C4-2B (cell line): ENCODE measurements around the gene ITIH4.

ENCODE experiments used
- CTCF ChIP-seq: fragments of 450-650 bp; conservative IDR thresholded peaks from 2 replicates; pipeline ENCODE4 v1.5.1; 2017; ENCODE audit warnings: mild to moderate bottlenecking
- ZFX ChIP-seq: fragments of 450-650 bp; IDR thresholded peaks from 2 replicates; pipeline ENCODE4 v1.6.1; 2017

DNA sequence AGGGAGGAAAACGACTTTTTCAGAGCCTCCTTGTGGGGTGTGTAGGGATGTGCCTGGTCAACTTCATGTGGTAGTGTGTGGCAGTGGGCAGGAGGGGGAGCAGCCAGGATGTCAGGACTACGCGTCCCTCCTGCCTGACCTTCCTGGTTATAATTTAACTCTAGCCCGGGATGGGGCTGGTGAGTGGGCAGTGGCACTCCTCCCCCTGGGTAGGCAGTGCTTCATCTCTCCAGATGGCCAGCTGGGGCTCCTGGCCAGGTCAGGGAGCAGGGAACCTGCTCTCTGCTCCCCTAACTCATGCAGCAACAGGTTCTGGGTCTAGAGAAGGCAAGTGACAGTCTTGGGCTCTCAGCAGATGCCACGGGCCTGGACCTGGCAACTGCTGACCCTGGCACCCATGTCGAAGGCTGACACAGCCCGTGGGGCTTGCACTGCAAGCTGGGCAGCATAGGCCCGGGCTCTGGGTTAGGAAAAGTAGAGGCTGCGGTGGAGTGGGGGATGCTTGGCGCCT, 2.6 kb downstream of the ITIH4 start:
- TF ChIP-seq CTCF = no peak
- no peak for TF ChIP-seq ZFX
